Lower lobe of right lung (tissue), 2 donors: Measurements from ENCODE around the gene TTC9. TPM values are rescaled to one million over a fixed set of nuclear protein-coding genes. Genes with fewer than 3 reads are reported as not detected.

Source experiments
- ATAC-seq, 2 donors: fragments of 200-7000 bp; cut with Tn5 transposase; one replicate each; pipeline ENCODE4 v1.9.1; 2020 to 2022; ENCODE audit warnings: mild to moderate bottlenecking in 2 of 2, moderate library complexity in 2 of 2
- DNase-seq: peaks from one replicate; pipeline ENCODE4 v3.0.0-alpha.2; 2020
- H3K27ac ChIP-seq: fragments of 200-600 bp; one replicate; pipeline ENCODE4 v1.8.0; 2022
- H3K27me3 ChIP-seq: fragments of 200-600 bp; one replicate; pipeline ENCODE4 v1.8.0; 2022; ENCODE audit warnings: low read depth
- H3K36me3 ChIP-seq: fragments of 200-600 bp; one replicate; pipeline ENCODE4 v1.8.0; 2022; ENCODE audit warnings: mild to moderate bottlenecking
- H3K4me1 ChIP-seq: fragments of 200-600 bp; one replicate; pipeline ENCODE4 v1.8.0; 2022
- H3K4me3 ChIP-seq: fragments of 200-600 bp; one replicate; pipeline ENCODE4 v1.8.0; 2022; ENCODE audit warnings: mild to moderate bottlenecking
- H3K9me3 ChIP-seq: fragments of 200-600 bp; one replicate; pipeline ENCODE4 v1.8.0; 2022
- intact Hi-C: fragments of 100-400 bp; cut with DNase I; formaldehyde crosslinking; loops from one replicate; pipeline ENCODE4 v1.11.0; 2022
- total RNA-seq: library from RNA; stranded (reverse); fragmentation: NEBNext Ultra II Directional; extraction: Animal tissue kit (Norgen Biotek cat#: 25700); gene quantifications from one replicate; pipeline ENCODE4 v1.2.1, GENCODE V29; 2021
- TF ChIP-seq, protein P1 (sequence below): fragments of 200-600 bp; IDR thresholded peaks from one replicate; pipeline ENCODE4 v1.8.0; 2022; ENCODE audit warnings: antibody characterized with exemption, mild to moderate bottlenecking
- donor health status: DM: no; HTN: yes; CAD: no; lungs with severe emphysema.

TTC9 gene
- total RNA-seq, 1 donor from 2014 or later: 5.5 TPM

- Histone ChIP-seq H3K27me3 (no peaks in the 10 kb centered on the region), H3K9me3 (no peaks in the 10 kb centered on the region), H3K36me3 (no peaks in the 10 kb centered on the region), H3K4me1 (peaks cover 13% of the 10 kb centered on the region), H3K4me3 (no peak overlapping the region), H3K27ac (no peak overlapping the region)
- ATAC-seq: no peak
- TF ChIP-seq, protein P1, sequence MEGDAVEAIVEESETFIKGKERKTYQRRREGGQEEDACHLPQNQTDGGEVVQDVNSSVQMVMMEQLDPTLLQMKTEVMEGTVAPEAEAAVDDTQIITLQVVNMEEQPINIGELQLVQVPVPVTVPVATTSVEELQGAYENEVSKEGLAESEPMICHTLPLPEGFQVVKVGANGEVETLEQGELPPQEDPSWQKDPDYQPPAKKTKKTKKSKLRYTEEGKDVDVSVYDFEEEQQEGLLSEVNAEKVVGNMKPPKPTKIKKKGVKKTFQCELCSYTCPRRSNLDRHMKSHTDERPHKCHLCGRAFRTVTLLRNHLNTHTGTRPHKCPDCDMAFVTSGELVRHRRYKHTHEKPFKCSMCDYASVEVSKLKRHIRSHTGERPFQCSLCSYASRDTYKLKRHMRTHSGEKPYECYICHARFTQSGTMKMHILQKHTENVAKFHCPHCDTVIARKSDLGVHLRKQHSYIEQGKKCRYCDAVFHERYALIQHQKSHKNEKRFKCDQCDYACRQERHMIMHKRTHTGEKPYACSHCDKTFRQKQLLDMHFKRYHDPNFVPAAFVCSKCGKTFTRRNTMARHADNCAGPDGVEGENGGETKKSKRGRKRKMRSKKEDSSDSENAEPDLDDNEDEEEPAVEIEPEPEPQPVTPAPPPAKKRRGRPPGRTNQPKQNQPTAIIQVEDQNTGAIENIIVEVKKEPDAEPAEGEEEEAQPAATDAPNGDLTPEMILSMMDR: no peak
- no peak for DNase-seq
- intact Hi-C loops: no loop called here
These were observed 69.7 kb downstream of the TTC9 start for GRCh38 chr14:70711451-70711850.

GRCh38 chr14:70713096-70713495, 71.4 kb downstream of the TTC9 start:
- ATAC-seq: peak in 1 of 2 donors; percentile 14

DNA sequence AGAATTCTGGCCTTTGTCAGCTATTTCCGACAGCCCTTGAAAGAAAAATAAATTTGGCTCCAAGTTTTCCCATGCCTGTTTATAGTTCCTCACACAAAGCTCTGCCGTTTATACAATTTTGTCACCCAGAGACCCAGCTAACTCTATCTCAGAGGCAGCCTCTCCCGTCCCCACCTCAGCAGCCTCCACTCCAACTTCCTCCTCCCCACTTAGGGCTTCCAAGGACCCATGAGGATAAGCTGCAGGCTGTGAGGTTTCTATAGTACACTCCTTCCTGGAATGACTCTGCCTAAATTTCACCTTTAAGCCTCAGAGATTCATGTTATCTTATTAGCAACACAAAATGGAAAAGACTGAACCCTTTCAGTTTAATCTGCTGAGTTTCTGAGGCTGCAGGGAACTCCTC, 71.8 kb downstream of the TTC9 start:
- Histone ChIP-seq H3K9me3 (no peaks in the 10 kb centered on the region), H3K36me3 (no peaks in the 10 kb centered on the region), H3K4me3 (no peak overlapping the region), H3K4me1 (peaks cover 13% of the 10 kb centered on the region), H3K27me3 (no peaks in the 10 kb centered on the region), H3K27ac (peak overlapping the region; percentile 13)
- TF ChIP-seq, protein P1: no peak
- DNase-seq (no peak), ATAC-seq (no peak)
- intact Hi-C loops: no loop called here

More at GRCh38 chr14:70713096-70713495, 71.4 kb downstream of the TTC9 start:
- Histone ChIP-seq H3K4me1 (peaks cover 13% of the 10 kb centered on the region), H3K27ac (peak overlapping the region; percentile 13), H3K36me3 (no peaks in the 10 kb centered on the region), H3K9me3 (no peaks in the 10 kb centered on the region), H3K4me3 (no peak overlapping the region), H3K27me3 (no peaks in the 10 kb centered on the region)
- no peak for DNase-seq
- intact Hi-C loops: no loop called here
- TF ChIP-seq, protein P1: no peak

DNA sequence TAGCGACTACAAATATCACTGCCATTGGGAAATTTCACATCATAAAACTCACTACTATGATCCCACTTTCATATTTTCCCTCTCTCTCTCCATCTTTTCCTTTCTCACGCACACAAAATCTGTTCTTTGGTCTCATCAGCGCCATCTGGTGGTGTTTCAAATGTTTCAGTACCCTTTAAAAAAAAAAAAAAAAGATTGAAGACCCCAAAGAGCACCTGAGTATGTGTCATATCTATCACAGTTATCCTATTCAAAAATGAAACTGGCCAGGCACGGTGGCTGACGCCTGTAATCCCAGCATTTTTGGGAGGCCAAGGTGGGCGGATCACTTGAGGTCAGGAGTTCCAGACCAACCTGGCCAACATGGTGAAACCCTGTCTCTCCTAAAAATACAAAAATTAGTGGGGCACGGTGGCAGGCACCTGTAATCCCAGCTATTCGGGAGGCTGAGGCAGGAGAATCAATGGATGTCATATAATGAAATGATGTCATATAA, 72.4 kb downstream of the TTC9 start:
- Histone ChIP-seq H3K27ac (no peak overlapping the region), H3K4me1 (peaks cover 13% of the 10 kb centered on the region), H3K36me3 (no peaks in the 10 kb centered on the region), H3K9me3 (no peaks in the 10 kb centered on the region), H3K4me3 (no peak overlapping the region), H3K27me3 (no peaks in the 10 kb centered on the region)
- ATAC-seq (no peak), DNase-seq (no peak)
- intact Hi-C loops: no loop called here
- TF ChIP-seq, protein P1: peak; percentile 61

- intact Hi-C loops: no loop called here
- no peak overlapping the region for H3K4me3 ChIP-seq
- no peak overlapping the region for H3K27ac ChIP-seq
- H3K9me3 ChIP-seq: no peaks in the 10 kb centered on the region
- H3K27me3 ChIP-seq: no peaks in the 10 kb centered on the region
- DNase-seq (no peak), ATAC-seq (no peak)
- peaks cover 13% of the 10 kb centered on the region for H3K4me1 ChIP-seq
- H3K36me3 ChIP-seq: no peaks in the 10 kb centered on the region
- TF ChIP-seq, protein P1: no peak
These were observed 74.8 kb downstream of the TTC9 start for GRCh38 chr14:70716483-70716882.

DNA sequence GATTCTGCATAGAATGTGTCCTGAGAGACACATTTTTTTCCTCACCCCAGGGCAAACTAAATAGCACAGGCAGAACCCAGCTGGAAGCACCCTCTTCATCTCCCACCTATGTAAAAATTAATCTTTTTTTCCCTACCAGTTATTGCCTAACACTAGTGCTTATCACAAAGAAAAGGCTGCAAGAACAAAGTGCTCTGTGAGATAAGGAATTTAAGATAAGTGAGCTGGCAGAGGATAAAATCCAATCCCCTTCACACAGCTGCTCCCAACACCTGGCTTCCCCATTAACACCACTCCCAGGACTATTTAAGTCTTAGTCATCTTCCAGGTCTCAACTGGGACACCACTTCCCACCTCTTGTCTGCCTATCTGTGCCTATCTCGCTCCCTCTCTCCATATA, 75.2 kb downstream of the TTC9 start:
- intact Hi-C loops: no loop called here

More for the DNA sequence above, 75.2 kb downstream of the TTC9 start:
- Histone ChIP-seq H3K9me3 (no peaks in the 10 kb centered on the region), H3K36me3 (no peaks in the 10 kb centered on the region), H3K4me1 (peaks cover 13% of the 10 kb centered on the region), H3K27ac (no peak overlapping the region), H3K4me3 (no peak overlapping the region), H3K27me3 (no peaks in the 10 kb centered on the region)
- TF ChIP-seq, protein P1: no peak
- DNase-seq: no peak
- ATAC-seq: no peak
